GM12875 (cell line): ENCODE measurements around the gene CAPSL.

Source experiments
- H3K4me3 ChIP-seq: one replicate; pipeline ENCODE4 v1.5.1; 2011; ENCODE audit warnings: low read depth, low read length, control low read depth
- TF ChIP-seq, protein P1 (sequence below): IDR thresholded peaks from 2 replicates; pipeline ENCODE4 v1.5.1; 2011; ENCODE audit warnings: low read depth, mild to moderate bottlenecking, control low read depth, inconsistent platforms, low read length, moderate library complexity, borderline replicate concordance; ENCODE audit not compliant: insufficient read depth

CAPSL gene

GRCh38 chr5:35877655-35878054 lies 60.8 kb downstream of the CAPSL start:
- no peak overlapping the region for H3K4me3 ChIP-seq
- TF ChIP-seq, protein P1, sequence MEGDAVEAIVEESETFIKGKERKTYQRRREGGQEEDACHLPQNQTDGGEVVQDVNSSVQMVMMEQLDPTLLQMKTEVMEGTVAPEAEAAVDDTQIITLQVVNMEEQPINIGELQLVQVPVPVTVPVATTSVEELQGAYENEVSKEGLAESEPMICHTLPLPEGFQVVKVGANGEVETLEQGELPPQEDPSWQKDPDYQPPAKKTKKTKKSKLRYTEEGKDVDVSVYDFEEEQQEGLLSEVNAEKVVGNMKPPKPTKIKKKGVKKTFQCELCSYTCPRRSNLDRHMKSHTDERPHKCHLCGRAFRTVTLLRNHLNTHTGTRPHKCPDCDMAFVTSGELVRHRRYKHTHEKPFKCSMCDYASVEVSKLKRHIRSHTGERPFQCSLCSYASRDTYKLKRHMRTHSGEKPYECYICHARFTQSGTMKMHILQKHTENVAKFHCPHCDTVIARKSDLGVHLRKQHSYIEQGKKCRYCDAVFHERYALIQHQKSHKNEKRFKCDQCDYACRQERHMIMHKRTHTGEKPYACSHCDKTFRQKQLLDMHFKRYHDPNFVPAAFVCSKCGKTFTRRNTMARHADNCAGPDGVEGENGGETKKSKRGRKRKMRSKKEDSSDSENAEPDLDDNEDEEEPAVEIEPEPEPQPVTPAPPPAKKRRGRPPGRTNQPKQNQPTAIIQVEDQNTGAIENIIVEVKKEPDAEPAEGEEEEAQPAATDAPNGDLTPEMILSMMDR, result no peak

DNA sequence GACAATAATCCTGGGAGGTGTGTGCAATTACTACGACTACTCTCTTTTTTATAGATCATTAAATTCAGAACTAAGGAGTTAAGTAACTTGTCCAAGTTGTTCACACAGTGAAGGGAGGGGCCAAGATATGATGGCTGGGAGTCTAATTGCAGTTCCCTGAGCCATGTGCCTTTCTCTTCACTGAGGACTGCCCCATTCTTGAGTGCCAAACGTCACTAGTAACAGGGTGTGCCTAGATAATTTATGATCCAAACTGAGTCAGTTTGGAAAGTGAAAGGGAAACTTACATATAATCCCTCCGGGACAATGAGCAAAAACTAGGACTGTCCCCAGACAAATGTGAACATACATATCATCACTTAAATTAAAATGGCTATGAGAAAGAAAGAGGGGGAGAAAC lies 61.5 kb downstream of the CAPSL start:
- TF ChIP-seq, protein P1, result no peak
- H3K4me3 ChIP-seq, result no peak overlapping the region

DNA sequence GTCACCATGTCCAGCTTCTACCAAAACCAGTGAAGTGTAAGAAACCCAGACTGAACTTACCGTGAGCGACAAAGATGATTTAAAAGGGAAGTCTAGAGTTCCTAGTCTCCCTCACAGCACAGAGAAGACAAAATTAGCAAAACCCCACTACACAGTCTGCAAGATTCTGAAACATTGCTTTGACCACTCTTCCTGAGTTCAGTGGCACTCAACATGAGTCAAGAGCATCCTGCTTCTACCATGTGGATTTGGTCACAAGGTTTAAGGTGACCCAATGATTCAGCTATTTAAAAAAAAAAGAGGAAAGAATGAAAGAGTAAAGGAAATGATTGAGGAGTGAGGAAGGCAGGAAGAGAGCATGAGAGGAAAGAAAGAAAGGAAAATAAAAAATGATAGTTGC lies 62.0 kb downstream of the CAPSL start:
- TF ChIP-seq, protein P1, result no peak
- no peak overlapping the region for H3K4me3 ChIP-seq

DNA sequence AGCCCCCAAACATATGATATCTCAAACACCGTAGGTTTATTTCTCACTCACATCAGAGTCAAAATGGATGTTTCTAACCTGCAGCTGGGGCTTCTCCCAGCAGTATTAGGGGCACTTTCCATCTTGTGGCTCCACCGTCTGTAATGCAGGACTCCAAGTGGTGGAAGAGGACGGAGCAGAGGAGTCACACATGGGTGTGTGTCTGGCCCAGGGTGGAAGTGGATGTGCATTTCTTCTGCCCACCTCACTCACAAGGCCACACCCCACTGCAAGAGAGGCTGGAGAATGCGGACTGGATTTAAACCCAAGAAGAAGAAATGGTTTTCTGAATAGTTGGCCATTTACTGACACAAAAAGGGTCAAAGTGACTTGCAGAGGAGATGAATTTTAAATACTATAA lies 67.8 kb downstream of the CAPSL start:
- TF ChIP-seq, protein P1, result no peak
- no peak overlapping the region for H3K4me3 ChIP-seq

DNA sequence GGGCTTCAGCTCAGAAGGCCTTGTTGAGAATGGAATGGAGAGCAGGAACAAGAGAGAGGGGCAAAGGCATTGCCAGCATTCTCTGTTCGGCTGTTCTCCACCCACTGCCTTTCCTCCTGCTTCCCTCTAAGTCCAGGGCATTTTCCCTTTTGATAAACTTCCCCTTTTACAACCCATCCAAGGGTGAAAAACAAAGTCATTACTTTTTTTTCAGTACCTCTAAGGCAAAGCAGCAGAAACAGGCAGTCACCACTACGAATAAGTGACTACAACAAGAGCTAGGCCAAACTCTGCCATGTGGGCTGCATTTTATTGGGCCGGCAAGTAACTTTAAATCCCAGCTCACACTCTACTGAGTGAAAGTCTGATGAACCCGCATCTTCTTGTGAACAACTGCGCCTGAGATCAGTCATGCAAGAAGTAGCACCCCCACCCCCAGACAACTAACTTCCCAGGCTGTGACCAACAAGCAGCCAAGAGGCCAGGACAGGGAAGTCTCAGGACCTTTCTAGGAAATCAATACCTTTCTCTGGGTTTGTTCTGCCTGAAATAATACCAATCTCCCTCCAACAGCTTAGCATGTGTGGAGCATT lies 68.6 kb downstream of the CAPSL start:
- H3K4me3 ChIP-seq, result no peak overlapping the region
- TF ChIP-seq, protein P1, result no peak

GRCh38 chr5:35867998-35868397 lies 70.4 kb downstream of the CAPSL start:
- TF ChIP-seq, protein P1, result no peak
- no peak overlapping the region for H3K4me3 ChIP-seq

DNA sequence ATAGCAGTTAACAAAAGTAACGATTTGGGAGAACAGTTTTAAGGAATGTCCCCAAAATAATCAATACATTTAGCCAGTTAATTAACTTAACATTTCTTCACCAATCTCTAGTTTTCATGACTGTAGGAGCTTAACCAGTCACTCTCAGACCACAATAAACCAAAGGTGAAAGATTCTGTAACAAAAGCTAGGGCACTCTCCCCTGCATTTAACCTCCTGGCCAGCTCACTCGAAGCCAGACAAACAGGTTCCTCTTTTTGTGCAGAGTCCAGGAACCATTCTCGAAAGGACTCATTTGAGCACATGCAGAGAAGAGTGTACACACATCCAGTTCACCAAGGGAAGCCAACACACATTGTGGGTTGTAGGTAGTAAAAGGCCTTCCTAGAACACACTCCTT lies 75.3 kb downstream of the CAPSL start:
- H3K4me3 ChIP-seq, result no peak overlapping the region
- TF ChIP-seq, protein P1, result no peak
